ENCODE measurements around the gene EPRS1.

The EPRS1 gene

DNA sequence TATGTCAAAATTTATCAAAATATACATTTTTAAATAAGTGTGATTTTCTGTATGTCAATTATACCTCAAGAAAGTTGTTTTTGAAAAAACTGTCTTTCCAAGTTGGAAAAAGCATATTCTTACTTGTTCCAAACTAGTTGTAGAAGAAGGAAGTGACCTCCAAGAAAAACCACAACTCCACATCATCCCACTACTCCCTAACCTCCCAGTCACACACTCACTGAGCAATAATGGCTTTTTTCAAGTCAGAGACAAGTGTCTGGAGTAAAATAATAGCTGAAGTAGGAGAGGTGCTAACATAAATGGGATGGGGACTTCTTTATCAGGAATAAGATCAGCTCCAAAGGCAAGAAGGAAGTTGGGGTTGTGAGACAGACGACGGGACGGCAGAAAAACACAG is 13.4 kb downstream of the EPRS1 start:
- no peaks in the 10 kb centered on the region for H3K4me1 ChIP-seq (ENCODE audit: control insufficient read depth, insufficient read depth, low read length, poor library complexity, severe bottlenecking)
- no peak overlapping the region for H3K4me3 ChIP-seq (ENCODE audit: extremely low read depth, insufficient read depth, low read length, poor library complexity, severe bottlenecking)
- H3K36me3 ChIP-seq (ENCODE audit: control insufficient read depth, insufficient read depth, low read length): peaks cover 56% of the 10 kb centered on the region
- H3K9me3 ChIP-seq (ENCODE audit: control insufficient read depth, low read length): no peaks in the 10 kb centered on the region
- 100% methylated on average over 1 of the region's 3 CpGs; no CpG with 5 or more reads in 1 of the 2 experiments for WGBS, 2 experiments (ENCODE audit: insufficient coverage in 2 of 2)
- no peak overlapping the region for H3K27ac ChIP-seq (ENCODE audit: low read depth, low read length, severe bottlenecking)

DNA sequence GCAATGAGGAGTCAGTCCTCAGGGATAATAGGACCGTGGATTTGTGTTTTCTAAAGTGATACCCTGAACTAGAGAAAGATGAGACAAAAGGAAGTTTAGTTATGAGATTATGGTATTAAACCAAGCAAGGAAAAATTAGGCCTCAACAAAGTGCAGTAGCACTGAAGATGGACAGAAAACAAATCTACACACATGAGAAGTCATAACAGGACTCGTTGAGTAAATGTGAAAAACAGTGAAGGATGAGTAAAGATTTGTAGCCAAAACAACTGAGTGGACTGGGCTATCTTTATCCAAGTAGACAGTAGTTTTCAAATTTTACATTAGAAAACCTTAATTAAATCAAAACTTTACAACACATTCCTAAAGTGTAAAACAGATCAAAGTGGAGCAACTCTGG is 15.0 kb downstream of the EPRS1 start:
- Histone ChIP-seq H3K4me1 (ENCODE audit: control insufficient read depth, insufficient read depth, low read length, poor library complexity, severe bottlenecking) (no peaks in the 10 kb centered on the region), H3K9me3 (ENCODE audit: control insufficient read depth, low read length) (no peaks in the 10 kb centered on the region), H3K4me3 (ENCODE audit: extremely low read depth, insufficient read depth, low read length, poor library complexity, severe bottlenecking) (no peak overlapping the region), H3K36me3 (ENCODE audit: control insufficient read depth, insufficient read depth, low read length) (peaks cover 58% of the 10 kb centered on the region), H3K27ac (ENCODE audit: low read depth, low read length, severe bottlenecking) (no peak overlapping the region)
- 78 to 88% methylated on average over 1 of the region's 2 CpGs for WGBS, 2 experiments (ENCODE audit: insufficient coverage in 2 of 2)

DNA sequence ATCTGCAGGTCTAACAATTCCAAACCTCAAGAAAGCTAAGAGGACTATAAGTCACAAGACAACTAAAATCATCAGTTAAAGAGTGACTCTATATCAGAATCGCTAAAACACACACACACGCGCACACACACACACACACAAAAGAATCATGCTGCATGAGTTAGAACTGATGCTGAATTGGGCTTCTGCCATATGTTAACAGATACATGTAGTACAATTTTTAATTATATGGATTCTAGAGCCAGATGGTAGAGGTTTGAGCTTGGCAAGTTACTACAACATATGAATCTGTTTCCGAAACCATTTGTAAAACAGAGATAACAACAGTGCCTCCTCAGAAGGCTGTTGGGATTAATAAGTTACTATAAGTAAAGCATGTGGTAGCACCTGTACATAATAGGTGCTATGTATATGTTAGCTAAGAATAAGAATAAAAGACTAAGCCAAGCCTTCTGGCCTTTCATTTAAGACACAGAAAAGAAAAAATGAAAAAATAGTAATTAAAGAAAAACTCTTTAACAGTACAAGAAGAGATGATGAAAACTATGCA is 17.9 kb downstream of the EPRS1 start:
- Histone ChIP-seq H3K4me3 (ENCODE audit: extremely low read depth, insufficient read depth, low read length, poor library complexity, severe bottlenecking) (no peak overlapping the region), H3K9me3 (ENCODE audit: control insufficient read depth, low read length) (no peaks in the 10 kb centered on the region), H3K27ac (ENCODE audit: low read depth, low read length, severe bottlenecking) (no peak overlapping the region), H3K36me3 (ENCODE audit: control insufficient read depth, insufficient read depth, low read length) (peaks cover 68% of the 10 kb centered on the region), H3K4me1 (ENCODE audit: control insufficient read depth, insufficient read depth, low read length, poor library complexity, severe bottlenecking) (no peaks in the 10 kb centered on the region)
- no CpG with 5 or more reads among the region's 4 CpGs for WGBS, 2 experiments (ENCODE audit: insufficient coverage in 2 of 2)

DNA sequence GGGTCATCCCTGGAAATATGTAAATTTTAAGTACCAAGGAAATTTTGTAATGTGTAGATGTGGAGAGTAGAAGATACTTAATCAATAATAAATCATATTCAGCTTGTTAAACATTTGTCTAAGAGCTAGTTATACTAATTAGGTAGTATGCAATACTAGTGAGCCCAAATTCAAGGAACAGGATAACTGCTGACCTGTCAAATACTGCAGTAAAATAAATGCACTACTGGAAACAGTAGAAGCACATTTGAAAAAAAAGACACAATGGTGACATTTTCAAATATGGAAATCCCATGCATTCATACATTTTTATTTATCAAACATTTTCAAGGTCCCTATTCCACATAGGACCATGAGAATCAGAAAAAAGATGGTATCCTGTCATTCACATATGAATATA is 27.2 kb downstream of the EPRS1 start:
- Histone ChIP-seq H3K4me3 (ENCODE audit: extremely low read depth, insufficient read depth, low read length, poor library complexity, severe bottlenecking) (no peak overlapping the region), H3K9me3 (ENCODE audit: control insufficient read depth, low read length) (no peaks in the 10 kb centered on the region), H3K36me3 (ENCODE audit: control insufficient read depth, insufficient read depth, low read length) (peaks cover 84% of the 10 kb centered on the region), H3K4me1 (ENCODE audit: control insufficient read depth, insufficient read depth, low read length, poor library complexity, severe bottlenecking) (no peaks in the 10 kb centered on the region), H3K27ac (ENCODE audit: low read depth, low read length, severe bottlenecking) (no peak overlapping the region)

DNA sequence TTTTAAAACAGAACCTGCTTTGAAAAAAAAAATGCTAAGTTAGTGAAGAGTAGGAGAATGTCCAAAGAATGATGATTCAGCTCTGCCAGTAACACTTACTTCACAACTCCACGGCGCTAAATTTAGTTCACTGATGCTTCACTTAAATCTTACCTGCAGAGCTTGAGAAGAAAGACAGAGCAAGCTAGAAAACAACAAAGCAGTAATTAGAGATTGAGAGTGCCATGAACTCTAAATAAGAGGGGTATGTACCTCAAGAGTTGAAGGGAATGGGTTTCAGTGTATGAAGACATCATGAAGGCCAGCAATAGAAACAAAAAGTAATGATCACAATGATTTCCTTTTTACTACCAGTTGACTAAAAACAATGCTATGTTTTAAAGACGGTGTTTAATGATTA is 32.8 kb downstream of the EPRS1 start:
- no CpG with 5 or more reads among the region's 3 CpGs for WGBS, 2 experiments (ENCODE audit: insufficient coverage in 2 of 2)
- Histone ChIP-seq H3K9me3 (ENCODE audit: control insufficient read depth, low read length) (no peaks in the 10 kb centered on the region), H3K27ac (ENCODE audit: low read depth, low read length, severe bottlenecking) (no peak overlapping the region), H3K36me3 (ENCODE audit: control insufficient read depth, insufficient read depth, low read length) (peaks cover 73% of the 10 kb centered on the region), H3K4me3 (ENCODE audit: extremely low read depth, insufficient read depth, low read length, poor library complexity, severe bottlenecking) (no peak overlapping the region), H3K4me1 (ENCODE audit: control insufficient read depth, insufficient read depth, low read length, poor library complexity, severe bottlenecking) (peaks cover 5% of the 10 kb centered on the region)

DNA sequence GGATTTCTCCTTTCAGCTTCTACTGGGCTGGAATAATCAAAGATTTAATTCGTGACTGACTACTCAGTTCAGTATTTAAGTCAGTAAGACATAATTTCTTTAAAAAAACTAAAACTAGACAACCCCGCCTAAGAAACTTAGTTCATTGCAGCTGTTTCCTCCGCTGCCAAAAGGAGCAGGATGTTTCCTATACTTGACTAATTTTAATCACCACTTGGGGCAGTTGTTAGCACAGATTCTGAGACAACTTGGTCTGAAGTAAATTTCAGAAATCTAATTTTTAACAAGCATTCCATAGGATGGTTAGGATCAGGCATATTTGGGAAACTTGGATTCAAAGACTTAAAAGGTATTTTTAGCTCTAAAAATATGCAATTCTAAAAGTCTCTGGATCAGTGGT is 34.0 kb downstream of the EPRS1 start:
- WGBS, 2 experiments (ENCODE audit: insufficient coverage in 2 of 2): 17 to 80% methylated on average over 1 of the region's 3 CpGs
- Histone ChIP-seq H3K36me3 (ENCODE audit: control insufficient read depth, insufficient read depth, low read length) (peaks cover 66% of the 10 kb centered on the region), H3K4me1 (ENCODE audit: control insufficient read depth, insufficient read depth, low read length, poor library complexity, severe bottlenecking) (peaks cover 10% of the 10 kb centered on the region)

DNA sequence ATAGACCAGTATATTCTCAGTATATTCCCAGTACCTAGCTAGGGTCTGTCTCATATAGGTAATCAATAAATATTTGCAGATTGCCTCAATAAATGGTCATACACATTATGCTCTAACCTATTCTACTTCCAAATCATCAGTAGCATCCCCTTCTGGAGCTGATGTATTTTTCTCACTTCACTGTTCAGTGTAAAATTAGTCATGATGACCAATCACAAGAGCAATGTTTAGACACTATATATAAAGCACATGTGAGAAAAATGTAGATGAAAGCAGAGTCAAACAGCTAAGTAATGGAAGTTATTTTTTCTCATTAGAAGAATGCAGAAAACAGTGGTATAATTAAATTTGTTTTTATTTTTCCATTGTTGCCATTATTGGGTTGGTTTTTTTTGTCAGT is 34.7 kb downstream of the EPRS1 start:
- peaks cover 11% of the 10 kb centered on the region for H3K4me1 ChIP-seq (ENCODE audit: control insufficient read depth, insufficient read depth, low read length, poor library complexity, severe bottlenecking)
- no peaks in the 10 kb centered on the region for H3K9me3 ChIP-seq (ENCODE audit: control insufficient read depth, low read length)
- H3K36me3 ChIP-seq (ENCODE audit: control insufficient read depth, insufficient read depth, low read length): peaks cover 64% of the 10 kb centered on the region

More for the DNA sequence above, 34.0 kb downstream of the EPRS1 start:
- Histone ChIP-seq H3K9me3 (ENCODE audit: control insufficient read depth, low read length) (no peaks in the 10 kb centered on the region), H3K4me3 (ENCODE audit: extremely low read depth, insufficient read depth, low read length, poor library complexity, severe bottlenecking) (no peak overlapping the region), H3K27ac (ENCODE audit: low read depth, low read length, severe bottlenecking) (no peak overlapping the region)

DNA sequence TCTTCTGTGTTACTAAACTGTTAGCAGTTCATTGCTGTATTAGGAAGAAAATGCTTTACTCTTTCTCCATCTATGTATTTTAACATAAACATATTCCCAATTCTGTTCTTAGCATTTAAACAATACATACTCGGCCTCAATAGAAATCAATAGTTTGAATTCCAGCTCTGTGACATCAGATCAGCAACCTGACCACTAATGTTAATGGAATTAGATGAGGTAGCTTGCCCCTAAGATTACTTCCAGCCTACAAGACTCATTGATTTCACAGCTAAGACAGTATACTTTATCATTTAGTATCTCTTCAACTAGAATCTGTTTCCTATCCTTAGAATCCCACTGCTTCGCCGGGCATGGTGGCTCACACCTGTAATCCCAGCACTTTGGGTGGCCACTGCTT is 38.9 kb downstream of the EPRS1 start:
- 90 to 95% methylated on average over 2 of the region's 3 CpGs for WGBS, 2 experiments (ENCODE audit: insufficient coverage in 2 of 2)
- Histone ChIP-seq H3K4me1 (ENCODE audit: control insufficient read depth, insufficient read depth, low read length, poor library complexity, severe bottlenecking) (peaks cover 6% of the 10 kb centered on the region), H3K36me3 (ENCODE audit: control insufficient read depth, insufficient read depth, low read length) (peaks cover 59% of the 10 kb centered on the region), H3K4me3 (ENCODE audit: extremely low read depth, insufficient read depth, low read length, poor library complexity, severe bottlenecking) (no peak overlapping the region), H3K9me3 (ENCODE audit: control insufficient read depth, low read length) (no peaks in the 10 kb centered on the region), H3K27ac (ENCODE audit: low read depth, low read length, severe bottlenecking) (peak overlapping the region; percentile 57)

More for the DNA sequence above, 34.7 kb downstream of the EPRS1 start:
- Histone ChIP-seq H3K4me3 (ENCODE audit: extremely low read depth, insufficient read depth, low read length, poor library complexity, severe bottlenecking) (no peak overlapping the region), H3K27ac (ENCODE audit: low read depth, low read length, severe bottlenecking) (no peak overlapping the region)

DNA sequence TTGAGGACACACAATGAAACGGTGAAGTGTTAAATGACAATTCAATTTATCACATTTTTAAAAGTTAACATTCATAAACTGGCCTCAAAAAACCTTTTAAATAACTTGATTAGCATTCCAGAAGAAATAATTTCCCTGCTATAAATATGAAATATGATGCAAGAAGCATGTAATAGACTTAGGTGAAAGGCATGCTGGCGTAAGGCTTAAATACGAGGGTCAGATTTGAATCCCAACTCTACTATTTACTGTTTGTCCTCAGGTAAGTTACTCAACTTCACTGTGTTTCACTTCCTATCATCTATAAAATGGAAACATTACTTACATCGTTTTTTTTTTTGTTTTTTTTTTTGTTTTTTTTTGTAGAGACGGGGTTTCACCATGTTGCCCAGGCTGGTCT is 40.8 kb downstream of the EPRS1 start:
- Histone ChIP-seq H3K27ac (ENCODE audit: low read depth, low read length, severe bottlenecking) (no peak overlapping the region), H3K4me1 (ENCODE audit: control insufficient read depth, insufficient read depth, low read length, poor library complexity, severe bottlenecking) (peaks cover 6% of the 10 kb centered on the region), H3K36me3 (ENCODE audit: control insufficient read depth, insufficient read depth, low read length) (peaks cover 70% of the 10 kb centered on the region), H3K9me3 (ENCODE audit: control insufficient read depth, low read length) (no peaks in the 10 kb centered on the region), H3K4me3 (ENCODE audit: extremely low read depth, insufficient read depth, low read length, poor library complexity, severe bottlenecking) (no peak overlapping the region)
- WGBS, 2 experiments (ENCODE audit: insufficient coverage in 2 of 2): 90 to 100% methylated on average over 1 to 2 of the region's 5 CpGs

DNA sequence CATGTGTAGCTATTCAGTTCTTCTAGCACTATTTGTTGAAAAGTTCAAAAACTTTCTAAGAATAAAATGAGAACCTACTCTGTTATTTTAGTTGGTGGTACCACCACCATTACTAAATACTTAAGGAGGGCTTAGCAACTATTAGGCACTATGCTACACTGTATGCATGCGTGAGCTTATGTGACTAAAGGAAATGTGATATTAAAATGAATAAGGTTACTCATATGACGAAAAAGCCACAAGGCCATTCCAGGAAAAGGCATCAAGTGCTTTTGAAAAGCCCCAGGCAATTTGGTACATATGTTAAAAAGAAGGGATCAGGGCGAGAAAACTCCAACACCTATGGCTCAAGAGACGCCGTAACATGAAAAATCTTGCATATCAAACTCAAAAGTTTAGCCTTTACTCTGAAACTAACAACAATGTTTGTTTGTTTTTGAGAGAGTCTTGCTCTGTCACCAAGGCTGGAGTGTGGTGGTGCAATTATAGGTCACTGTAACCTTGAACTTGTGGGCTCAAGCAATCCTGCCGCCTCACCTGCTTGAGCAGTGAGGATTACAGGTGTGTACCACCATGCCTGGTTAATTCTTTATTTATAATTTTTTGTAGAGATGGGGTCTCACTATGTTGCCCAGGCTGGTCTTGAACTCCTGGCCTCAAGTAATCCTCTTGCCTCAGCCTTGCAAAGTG is 42.5 kb downstream of the EPRS1 start:
- Histone ChIP-seq H3K36me3 (ENCODE audit: control insufficient read depth, insufficient read depth, low read length) (peaks cover 67% of the 10 kb centered on the region), H3K4me3 (ENCODE audit: extremely low read depth, insufficient read depth, low read length, poor library complexity, severe bottlenecking) (no peak overlapping the region), H3K9me3 (ENCODE audit: control insufficient read depth, low read length) (no peaks in the 10 kb centered on the region), H3K27ac (ENCODE audit: low read depth, low read length, severe bottlenecking) (no peak overlapping the region), H3K4me1 (ENCODE audit: control insufficient read depth, insufficient read depth, low read length, poor library complexity, severe bottlenecking) (peaks cover 6% of the 10 kb centered on the region)
- 91 to 100% methylated on average over 2 to 3 of the region's 6 CpGs for WGBS, 2 experiments (ENCODE audit: insufficient coverage in 2 of 2)

DNA sequence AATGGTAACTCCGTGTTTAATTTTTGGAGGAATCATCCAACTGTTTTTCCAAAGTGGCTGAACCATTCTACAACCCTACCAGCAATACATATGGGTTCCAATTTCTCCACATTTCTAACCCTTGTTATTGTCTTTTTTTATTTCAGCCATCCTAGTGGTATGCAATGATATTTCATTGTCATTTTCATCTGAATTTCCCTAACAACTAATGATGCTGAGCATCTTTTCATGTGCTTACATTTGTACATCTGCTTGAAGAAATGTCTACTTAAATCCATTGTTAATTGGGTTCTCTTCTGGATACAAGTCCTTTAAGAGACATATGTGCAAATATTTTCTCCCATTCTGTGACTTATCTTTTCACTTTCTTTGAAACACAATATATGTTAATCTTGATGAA is 43.3 kb downstream of the EPRS1 start:
- no peaks in the 10 kb centered on the region for H3K9me3 ChIP-seq (ENCODE audit: control insufficient read depth, low read length)
- 100% methylated on average over 1 of the region's 1 CpG for WGBS, 2 experiments (ENCODE audit: insufficient coverage in 2 of 2)
- H3K27ac ChIP-seq (ENCODE audit: low read depth, low read length, severe bottlenecking): no peak overlapping the region
- H3K36me3 ChIP-seq (ENCODE audit: control insufficient read depth, insufficient read depth, low read length): peaks cover 63% of the 10 kb centered on the region
- H3K4me1 ChIP-seq (ENCODE audit: control insufficient read depth, insufficient read depth, low read length, poor library complexity, severe bottlenecking): peaks cover 6% of the 10 kb centered on the region
- no peak overlapping the region for H3K4me3 ChIP-seq (ENCODE audit: extremely low read depth, insufficient read depth, low read length, poor library complexity, severe bottlenecking)
